KOPT-K1 (cell line): Measurements from ENCODE around the gene PLEK.
A peak's percentile ranks its signal among the peaks of the same experiment; 100 is the strongest.
"Not testable (repeated sequence)": the region's sequence is repeated elsewhere in the genome, so short reads cannot be mapped to it uniquely, and the experiment has no call there.

Source experiments
- H3K27ac ChIP-seq: fragments of 200-600 bp; sonication (generic); 2 replicates; pipeline ENCODE4 v1.5.1; 2016; ENCODE audit warnings: antibody characterized with exemption, mild to moderate bottlenecking, low read depth, low read length; ENCODE audit not compliant: poor library complexity, severe bottlenecking
- H3K36me3 ChIP-seq: fragments of 200-600 bp; sonication (generic); 2 replicates; pipeline ENCODE4 v1.5.1; 2017; ENCODE audit warnings: antibody characterized with exemption, mild to moderate bottlenecking, low read length, moderate library complexity; ENCODE audit not compliant: insufficient read depth
- H3K9me3 ChIP-seq: fragments of 200-600 bp; sonication (generic); 2 replicates; pipeline ENCODE4 v1.5.1; 2017; ENCODE audit warnings: antibody characterized with exemption, low read length, mild to moderate bottlenecking; ENCODE audit not compliant: insufficient read depth, poor library complexity, severe bottlenecking

The PLEK gene

GRCh38 chr2:68341583-68341982 is 23.5 kb upstream of the PLEK start:
- Histone ChIP-seq H3K9me3 (no peaks in the 10 kb centered on the region), H3K36me3 (no peaks in the 10 kb centered on the region), H3K27ac (no peak overlapping the region)

GRCh38 chr2:68342470-68342869 is 22.6 kb upstream of the PLEK start:
- H3K27ac ChIP-seq, result no peak overlapping the region
- H3K9me3 ChIP-seq, result no peaks in the 10 kb centered on the region
- no peaks in the 10 kb centered on the region for H3K36me3 ChIP-seq

GRCh38 chr2:68344031-68344430 is 21.1 kb upstream of the PLEK start:
- Histone ChIP-seq H3K27ac (no peak overlapping the region), H3K9me3 (no peaks in the 10 kb centered on the region), H3K36me3 (no peaks in the 10 kb centered on the region)

- Histone ChIP-seq H3K27ac (no peak overlapping the region), H3K9me3 (no peaks in the 10 kb centered on the region), H3K36me3 (no peaks in the 10 kb centered on the region)
Measured at GRCh38 chr2:68345129-68345875, 19.8 kb upstream of the PLEK start.

GRCh38 chr2:68349091-68349490 is 16.0 kb upstream of the PLEK start:
- not testable (repeated sequence) for H3K36me3 ChIP-seq, H3K27ac ChIP-seq, H3K9me3 ChIP-seq

GRCh38 chr2:68351997-68352396 is 13.1 kb upstream of the PLEK start:
- Histone ChIP-seq H3K27ac (peak overlapping the region; percentile 52), H3K9me3 (no peaks in the 10 kb centered on the region), H3K36me3 (no peaks in the 10 kb centered on the region)

GRCh38 chr2:68352651-68353391 is 12.3 kb upstream of the PLEK start:
- Histone ChIP-seq H3K9me3 (no peaks in the 10 kb centered on the region), H3K27ac (peak overlapping the region; percentile 52), H3K36me3 (no peaks in the 10 kb centered on the region)

- no peaks in the 10 kb centered on the region for H3K9me3 ChIP-seq
- H3K27ac ChIP-seq, result no peak overlapping the region
- no peaks in the 10 kb centered on the region for H3K36me3 ChIP-seq
Measured at GRCh38 chr2:68356599-68357239, 8.4 kb upstream of the PLEK start.

GRCh38 chr2:68357605-68358337 is 7.3 kb upstream of the PLEK start:
- Histone ChIP-seq H3K9me3 (no peaks in the 10 kb centered on the region), H3K27ac (no peak overlapping the region), H3K36me3 (no peaks in the 10 kb centered on the region)

- no peaks in the 10 kb centered on the region for H3K9me3 ChIP-seq
- no peak overlapping the region for H3K27ac ChIP-seq
- no peaks in the 10 kb centered on the region for H3K36me3 ChIP-seq
Measured at GRCh38 chr2:68359889-68360288, 5.2 kb upstream of the PLEK start.

- no peaks in the 10 kb centered on the region for H3K9me3 ChIP-seq
- peak overlapping the region; percentile 15 for H3K27ac ChIP-seq
- no peaks in the 10 kb centered on the region for H3K36me3 ChIP-seq
Measured at GRCh38 chr2:68362069-68362468, 3.0 kb upstream of the PLEK start.

- no peaks in the 10 kb centered on the region for H3K36me3 ChIP-seq
- no peaks in the 10 kb centered on the region for H3K9me3 ChIP-seq
- no peak overlapping the region for H3K27ac ChIP-seq
Measured at GRCh38 chr2:68362749-68363148, 2.3 kb upstream of the PLEK start.

- Histone ChIP-seq H3K36me3 (no peaks in the 10 kb centered on the region), H3K9me3 (no peaks in the 10 kb centered on the region), H3K27ac (no peak overlapping the region)
Measured at GRCh38 chr2:68363721-68364120, 1.4 kb upstream of the PLEK start.

GRCh38 chr2:68366083-68366560 is 1.0 kb downstream of the PLEK start:
- Histone ChIP-seq H3K27ac (no peak overlapping the region), H3K9me3 (no peaks in the 10 kb centered on the region), H3K36me3 (no peaks in the 10 kb centered on the region)
